H1 (cell line): ENCODE measurements around the gene R3HDM4. TPM values are rescaled to one million over a fixed set of nuclear protein-coding genes. Genes with fewer than 3 reads are reported as not detected.

Experiments used
- CTCF ChIA-PET: fragments of 300-600 bp; sonication (Branson Sonifier 250); formaldehyde crosslinking; loops from one replicate; lab custom pipeline; 2021; ENCODE audit not compliant: partially characterized antibody; lab: Charles Lee
- POLR2A ChIA-PET: fragments of 300-600 bp; sonication (Branson Sonifier 250); formaldehyde crosslinking; loops from one replicate; lab custom pipeline; 2021; ENCODE audit warnings: inconsistent platforms; ENCODE audit not compliant: partially characterized antibody; lab: Charles Lee
- DNase-seq, 2 experiments: peaks; one replicate each; pipeline versions ENCODE4 v3.0.0 to v3.0.0-alpha.2; 2010 to 2022; ENCODE audit warnings: low spot score in 2 of 2, low read depth in 1 of 2, mixed read lengths in 1 of 2
- FAIRE-seq: peaks from 2 replicates; lab custom pipeline; 2011; peaks lifted over from hg19 to GRCh38; lab: Jason Lieb, UNC
- H2AFZ ChIP-seq: 2 replicates; pipeline ENCODE4 v1.8.1; 2012; ENCODE audit warnings: low read length, inconsistent platforms
- H2AK5ac ChIP-seq: 2 replicates; pipeline ENCODE4 v1.6.1; 2013; ENCODE audit warnings: low read depth, low read length
- H2BK120ac ChIP-seq: replicated peaks from 2 replicates; pipeline ENCODE3; 2013; ENCODE audit warnings: low read depth, low read length, inconsistent platforms
- H2BK12ac ChIP-seq: 2 replicates; pipeline ENCODE4 v1.6.1; 2013; ENCODE audit warnings: low read depth, low read length
- H2BK15ac ChIP-seq: 2 replicates; pipeline ENCODE4 v1.6.1; 2013; ENCODE audit warnings: low read length
- H2BK20ac ChIP-seq: 2 replicates; pipeline ENCODE4 v1.6.1; 2013; ENCODE audit warnings: low read length
- H2BK5ac ChIP-seq: 2 replicates; pipeline ENCODE4 v1.6.1; 2013; ENCODE audit warnings: low read depth, low read length
- H3K14ac ChIP-seq: 2 replicates; pipeline ENCODE4 v1.6.1; 2013; ENCODE audit warnings: inconsistent platforms; ENCODE audit not compliant: insufficient read length
- H3K18ac ChIP-seq: 2 replicates; pipeline ENCODE4 v1.6.1; 2013; ENCODE audit warnings: low read length; ENCODE audit errors: extremely low read depth
- H3K23ac ChIP-seq: 2 replicates; pipeline ENCODE4 v1.6.1; 2013; ENCODE audit warnings: inconsistent platforms; ENCODE audit not compliant: insufficient read length
- H3K23me2 ChIP-seq: 2 replicates; pipeline ENCODE4 v1.6.1; 2013; ENCODE audit warnings: low read depth, low read length
- H3K27ac ChIP-seq: 2 replicates; pipeline ENCODE4 v1.6.1; 2011; ENCODE audit warnings: low read depth, low read length, inconsistent platforms
- H3K27me3 ChIP-seq, 4 experiments: replicated peaks in 1 of 4; 1 replicate in 1 of 4; 2 replicates in 3 of 4; pipeline versions ENCODE4 v1.6.1 to v1.8.1; 2011 to 2013; ENCODE audit warnings: low read length in 3 of 4, mild to moderate bottlenecking in 3 of 4, inconsistent platforms in 2 of 4, mixed read lengths in 2 of 4, moderate library complexity in 1 of 4; ENCODE audit not compliant: control insufficient read depth in 3 of 4, insufficient read depth in 3 of 4; ENCODE audit errors: extremely low read depth in 1 of 4
- H3K36me3 ChIP-seq, 4 experiments: 2 replicates each; pipeline versions ENCODE4 v1.6.1 to v1.8.1; 2011 to 2013; ENCODE audit warnings: mild to moderate bottlenecking in 4 of 4, low read length in 3 of 4, moderate library complexity in 2 of 4, control low read depth in 1 of 4, inconsistent platforms in 1 of 4; ENCODE audit not compliant: insufficient read depth in 4 of 4, control insufficient read depth in 2 of 4
- H3K4ac ChIP-seq: replicated peaks from 2 replicates; pipeline ENCODE3; 2013; ENCODE audit warnings: low read length, low read depth, mixed read lengths, inconsistent platforms; ENCODE audit not compliant: insufficient read length
- H3K4me1 ChIP-seq, 4 experiments: replicated peaks in 1 of 4; 1 replicate in 1 of 4; 2 replicates in 3 of 4; pipeline versions ENCODE4 v1.6.1 to v1.8.1; 2011 to 2013; ENCODE audit warnings: low read length in 3 of 4, inconsistent platforms in 2 of 4, mixed read lengths in 1 of 4; ENCODE audit not compliant: insufficient read depth in 4 of 4, control insufficient read depth in 3 of 4
- H3K4me2 ChIP-seq, 2 experiments: 2 replicates each; pipeline versions ENCODE4 v1.6.1 to v1.8.1; 2011 to 2013; ENCODE audit warnings: low read depth in 2 of 2, low read length in 2 of 2, control low read depth in 1 of 2, inconsistent platforms in 1 of 2, mild to moderate bottlenecking in 1 of 2; ENCODE audit not compliant: insufficient read depth in 1 of 2
- H3K4me3 ChIP-seq, 4 experiments: fragments of 200-600, 300-600 bp in 1 of 4; sonication (generic), shearing (Covaris generic), sonication (Bioruptor Twin) in 1 of 4; 2 replicates each; pipeline versions ENCODE4 v1.5.1 to v1.8.1; 2011 to 2016; ENCODE audit warnings: low read length in 4 of 4, low read depth in 3 of 4, control low read depth in 2 of 4, inconsistent platforms in 2 of 4, mild to moderate bottlenecking in 2 of 4, mixed read lengths in 1 of 4, moderate library complexity in 1 of 4; ENCODE audit not compliant: insufficient read depth in 2 of 4; ENCODE audit errors: extremely low read depth in 1 of 4
- H3K56ac ChIP-seq: replicated peaks from 2 replicates; pipeline ENCODE3; 2013; ENCODE audit warnings: low read depth, mild to moderate bottlenecking, mixed read lengths, low read length, inconsistent platforms; ENCODE audit not compliant: insufficient read length
- H3K79me1 ChIP-seq: 2 replicates; pipeline ENCODE4 v1.6.1; 2013; ENCODE audit warnings: low read depth, low read length, control low read depth
- H3K79me2 ChIP-seq, 2 experiments: 2 replicates each; pipeline versions ENCODE4 v1.6.1 to v1.8.1; 2012 to 2013; ENCODE audit warnings: low read length in 2 of 2, mild to moderate bottlenecking in 2 of 2, inconsistent platforms in 1 of 2; ENCODE audit not compliant: insufficient read depth in 2 of 2, control insufficient read depth in 1 of 2
- H3K9ac ChIP-seq, 4 experiments: replicated peaks in 1 of 4; 1 replicate in 1 of 4; 2 replicates in 3 of 4; pipeline versions ENCODE4 v1.6.1 to v1.8.1; 2011 to 2013; ENCODE audit warnings: low read depth in 3 of 4, low read length in 3 of 4, control low read depth in 2 of 4, mild to moderate bottlenecking in 2 of 4, moderate library complexity in 2 of 4, inconsistent platforms in 1 of 4; ENCODE audit errors: extremely low read depth in 1 of 4
- H3K9me3 ChIP-seq, 2 experiments: 2 replicates each; pipeline versions ENCODE4 v1.6.1 to v1.8.1; 2012 to 2013; ENCODE audit warnings: mild to moderate bottlenecking in 2 of 2, moderate library complexity in 2 of 2, control low read depth in 1 of 2, inconsistent platforms in 1 of 2, low read depth in 1 of 2, low read length in 1 of 2, mixed read lengths in 1 of 2; ENCODE audit not compliant: insufficient read depth in 2 of 2
- H4K20me1 ChIP-seq, 2 experiments: replicated peaks in 1 of 2; 2 replicates each; pipeline versions ENCODE3 to v1.8.1; 2011 to 2013; ENCODE audit warnings: inconsistent platforms in 2 of 2, low read length in 2 of 2, mild to moderate bottlenecking in 1 of 2; ENCODE audit not compliant: insufficient read depth in 2 of 2, control insufficient read depth in 1 of 2
- H4K5ac ChIP-seq: 2 replicates; pipeline ENCODE4 v1.6.1; 2013; ENCODE audit warnings: low read length, low read depth, mixed read lengths, inconsistent platforms; ENCODE audit not compliant: insufficient read length
- H4K8ac ChIP-seq: 2 replicates; pipeline ENCODE4 v1.8.0; 2013; ENCODE audit warnings: mild to moderate bottlenecking, moderate library complexity, low read length, inconsistent platforms; ENCODE audit not compliant: insufficient read depth; ENCODE audit errors: extremely low read depth
- H4K91ac ChIP-seq: replicated peaks from 2 replicates; pipeline ENCODE3; 2013; ENCODE audit warnings: low read length, mixed read lengths, inconsistent platforms; ENCODE audit not compliant: insufficient read length
- EP300 ChIP-seq, 2 experiments: IDR thresholded peaks; 1 replicate in 1 of 2; 2 replicates in 1 of 2; pipeline ENCODE4 v1.6.1; 2011 to 2012; ENCODE audit warnings: low read depth in 2 of 2, low read length in 2 of 2, mild to moderate bottlenecking in 2 of 2, borderline replicate concordance in 1 of 2, inconsistent platforms in 1 of 2, moderate library complexity in 1 of 2
- PHF8 ChIP-seq: fragments of 200-600 bp; sonication (generic); conservative IDR thresholded peaks from 2 replicates; pipeline ENCODE4 v1.7.1; 2012; ENCODE audit warnings: low read depth, mild to moderate bottlenecking, inconsistent platforms, low read length, moderate library complexity
- WGBS, 2 experiments: shearing (Covaris generic) in 1 of 2; methylation state at CpG; one replicate each; pipeline versions ENCODE4 v1.1.6 to v1.1.7; 2013 to 2015; ENCODE audit warnings: low lambda C conversion rate in 2 of 2, mixed read lengths in 2 of 2, inconsistent platforms in 1 of 2, low coverage in 1 of 2, missing lambda C conversion rate in 1 of 2; ENCODE audit not compliant: insufficient replicate concordance in 2 of 2, insufficient coverage in 1 of 2, insufficient read length in 1 of 2; ENCODE audit errors: extremely low coverage in 1 of 2, missing lambda C conversion rate in 1 of 2; 5-methylcytosine and 5-hydroxymethylcytosine counted together
- polyA plus RNA-seq, 7 experiments: library from polyadenylated mRNA; depleted of rRNA in 3 of 7; stranded (reverse) in 5 of 7; unstranded in 2 of 7; fragments of >200 nt in 5 of 7; fragments of 200-250 nt in 2 of 7; gene quantifications; 1 replicate in 5 of 7; 2 replicates in 1 of 7; 4 replicates in 1 of 7; pipeline versions ENCODE4 v1.2.1 to v1.2.3, GENCODE V29; 2011 to 2013; ENCODE audit warnings: missing spikeins in 2 of 7, mixed read lengths in 2 of 7
- total RNA-seq: library from RNA; stranded (reverse); fragmentation: NEBNext Ultra II Directional; extraction: Animal tissue kit (Norgen Biotek cat#: 25700); gene quantifications from 2 replicates; pipeline ENCODE4 v1.2.1, GENCODE V29; 2021

Gene R3HDM4
- total and polyA plus RNA-seq, 2 of the 8 experiments (the other 6 are each of a cell fraction or from before 2014, with no cell fraction given), result 76.8 to 102 TPM

- Histone ChIP-seq H2BK15ac (no peak overlapping the region), H2AK5ac (no peak overlapping the region), H3K79me1 (no peaks in the 10 kb centered on the region), H4K5ac (no peak overlapping the region), H3K4me3 (no peak overlapping the region), H3K9me3 (no peaks in the 10 kb centered on the region), H3K4me1 (no peaks in the 10 kb centered on the region), H3K79me2 (no peaks in the 10 kb centered on the region), H3K56ac (no peak overlapping the region), H3K4ac (no peak overlapping the region), H3K14ac (no peak overlapping the region), H3K27me3 (no peaks in the 10 kb centered on the region), H2AFZ (no peak overlapping the region), H4K20me1 (peaks cover 5% of the 10 kb centered on the region in 2 experiments), H2BK12ac (no peak overlapping the region), H2BK20ac (no peak overlapping the region), H3K18ac (no peak overlapping the region), H3K36me3 (peaks cover 0 to 26% (median 6%) of the 10 kb centered on the region in 4 experiments; a peak in 5 of 8 replicates), H3K23me2 (no peaks in the 10 kb centered on the region), H3K4me2 (no peak overlapping the region), H3K27ac (no peak overlapping the region; the same call in 1 of the 2 replicates), H4K8ac (no peak overlapping the region), H3K23ac (no peak overlapping the region), H4K91ac (no peak overlapping the region), H2BK5ac (no peak overlapping the region), H2BK120ac (no peak overlapping the region), H3K9ac (no peak overlapping the region)
- DNase-seq (no peak), FAIRE-seq (no peak)
- TF ChIP-seq EP300 (IDR thresholded peaks at IDR 0.05; ENCODE audit: borderline replicate concordance in 1 of 2, low read depth in 2 of 2, low read length in 2 of 2), result no peak
- TF ChIP-seq PHF8, result no peak
- WGBS, 2 experiments, result 95% methylated on average over 34 of the region's 34 CpGs; no CpG with 5 or more reads in 1 of the 2 experiments
- ChIA-PET POLR2A (interaction anchor here (11.5 kb wide), 1 partner anchor 8 kb away, joined by 82 read pairs; the partner anchor contains the start of genes MED16 and RNU6-9), CTCF (interaction anchor here (0.6 to 2.1 kb wide), 8 partner anchors 14 to 386 kb away, joined by 3 to 11 read pairs (median 3); no protein-coding TSS in a partner anchor)
These were observed 31.5 kb downstream of the R3HDM4 start for GRCh38 chr19:881385-882071.
